DMS114 treated with DMSO at 0.1 percent for 48 hours (cell line): ENCODE data around the gene TMEM209.
"Not testable (repeated sequence)": the region's sequence is repeated elsewhere in the genome, so short reads cannot be mapped to it uniquely, and the experiment has no call there.

ENCODE experiments used
- DNase-seq: peaks from one replicate; lab custom pipeline; 2025; ENCODE audit not compliant: unreplicated experiment; lab: John Stamatoyannopoulos, UW

TMEM209 gene

GRCh38 chr7:130129011-130129411 lies 76.2 kb downstream of the TMEM209 start:
- no peak for DNase-seq

GRCh38 chr7:130127821-130128317 lies 77.3 kb downstream of the TMEM209 start:
- DNase-seq: no peak

GRCh38 chr7:130127404-130127803 lies 77.8 kb downstream of the TMEM209 start:
- DNase-seq: no peak

GRCh38 chr7:130126840-130127239 lies 78.4 kb downstream of the TMEM209 start:
- DNase-seq: not testable (repeated sequence)

GRCh38 chr7:130124711-130125110 lies 80.5 kb downstream of the TMEM209 start:
- no peak for DNase-seq

- DNase-seq: no peak
These were observed 81.7 kb downstream of the TMEM209 start for GRCh38 chr7:130123501-130123900.

GRCh38 chr7:130118801-130119200 lies 86.4 kb downstream of the TMEM209 start:
- no peak for DNase-seq

- DNase-seq: no peak
These were observed 86.9 kb downstream of the TMEM209 start for GRCh38 chr7:130118294-130118693.

GRCh38 chr7:130114776-130115175 lies 90.4 kb downstream of the TMEM209 start:
- no peak for DNase-seq
